ENCODE data around the gene HIP1. TPM values are rescaled to one million over a fixed set of nuclear protein-coding genes. Genes with fewer than 3 reads are reported as not detected.

The HIP1 gene
- total and polyA plus RNA-seq, 2 of the 4 experiments (the other 2 are of a cell fraction) = 6.8 to 10.0 TPM

DNA sequence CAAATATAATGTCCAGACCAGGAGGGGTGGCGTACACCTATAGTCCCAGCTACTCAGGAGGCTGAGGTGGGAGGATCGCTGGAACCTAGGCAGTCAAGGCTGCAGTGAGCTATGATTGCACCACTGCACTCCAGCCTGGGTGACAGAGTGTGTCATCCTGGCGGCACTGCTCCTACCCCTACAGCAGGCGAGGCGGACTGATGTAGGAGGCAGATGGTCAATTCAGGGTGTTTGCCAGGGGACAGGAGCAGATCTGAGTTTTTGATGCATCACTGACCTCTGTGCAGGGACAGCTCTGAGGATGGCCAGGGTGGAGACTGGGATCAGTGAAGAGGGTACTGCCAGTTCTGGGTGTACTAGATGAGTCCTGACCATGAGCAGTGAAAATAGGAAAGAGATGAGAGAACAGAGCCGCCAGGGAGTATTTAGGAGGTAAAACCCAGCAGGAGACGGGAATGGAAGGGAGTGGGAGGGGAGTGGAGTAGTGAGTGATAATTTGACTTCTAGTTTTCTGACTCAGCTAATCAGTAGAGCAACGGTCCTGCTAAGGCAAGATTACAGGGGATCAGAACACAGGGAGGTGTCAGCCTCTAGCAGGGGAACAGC, 75.3 kb downstream of the HIP1 start:
- no peak for ATAC-seq (ENCODE audit: low read depth)
- Histone ChIP-seq H4K91ac (ENCODE audit: insufficient read depth, low read depth, low read length) (no peak overlapping the region), H2AK5ac (ENCODE audit: low read depth, low read length) (no peak overlapping the region), H3K9me1 (ENCODE audit: insufficient read depth, low read length) (peaks cover 3% of the 10 kb centered on the region; the same call in 1 of the 2 replicates), H2AK9ac (replicated peaks; ENCODE audit: low read depth, low read length, poor library complexity) (no peak overlapping the region), H3K4me1 (ENCODE audit: control insufficient read depth, insufficient read depth, low read length) (no peaks in the 10 kb centered on the region; the same call in none of the 2 replicates), H3K56ac (ENCODE audit: extremely low read depth, insufficient read depth, low read length) (no peak overlapping the region), H3K23ac (ENCODE audit: low read depth, low read length) (no peak overlapping the region), H3K79me1 (ENCODE audit: low read depth in 1 of 2, low read length in 2 of 2) (peaks cover 4 to 5% of the 10 kb centered on the region in 2 experiments; a peak in 2 of 4 replicates), H4K8ac (ENCODE audit: low read depth in 2 of 2, low read length in 2 of 2) (no peak overlapping the region), H3K14ac (replicated peaks; ENCODE audit: low read depth, low read length) (no peak overlapping the region), H2BK20ac (ENCODE audit: low read depth, low read length) (no peak overlapping the region), H2AFZ (replicated peaks; ENCODE audit: low read length, poor library complexity) (peak overlapping the region; percentile 67), H3K27ac (ENCODE audit: insufficient read depth, low read length) (no peak overlapping the region), H3K18ac (ENCODE audit: low read depth, low read length) (no peak overlapping the region), H3K9ac (ENCODE audit: low read depth, low read length) (no peak overlapping the region), H3K36me3 (ENCODE audit: control insufficient read depth, insufficient read depth, low read length) (no peaks in the 10 kb centered on the region), H3K4me2 (ENCODE audit: low read depth, low read length) (no peak overlapping the region), H3K4ac (ENCODE audit: low read depth, low read length) (no peak overlapping the region), H2BK15ac (ENCODE audit: low read depth, low read length) (no peak overlapping the region), H3K4me3 (ENCODE audit: insufficient read depth, low read depth, low read length) (no peak overlapping the region), H4K5ac (ENCODE audit: low read depth, low read length) (no peak overlapping the region), H2BK5ac (ENCODE audit: low read depth, low read length, poor library complexity, severe bottlenecking) (no peak overlapping the region), H4K20me1 (ENCODE audit: insufficient read depth, low read length) (no peaks in the 10 kb centered on the region), H3K9me3 (ENCODE audit: control insufficient read depth, insufficient read depth, low read length) (no peaks in the 10 kb centered on the region), H3K27me3 (ENCODE audit: control insufficient read depth, insufficient read depth, low read length) (no peaks in the 10 kb centered on the region), H2BK120ac (ENCODE audit: low read depth, low read length) (no peak overlapping the region)
- POLR2A ChIA-PET (ENCODE audit: unreplicated experiment) = no interaction called here
- no peak for DNase-seq
- WGBS, 2 experiments (ENCODE audit: extremely low coverage in 2 of 2, insufficient read length in 1 of 2) = 100% methylated on average over 1 of the region's 8 CpGs; no CpG with 5 or more reads in 1 of the 2 experiments
- in situ Hi-C loops (cut with MboI; ENCODE audit: low sequenced_read_pairs) (no loop called here), intact Hi-C loops (cut with micrococcal nuclease) (no loop called here), dilution Hi-C loops (cut with HindIII; ENCODE audit: low sequenced_read_pairs, unreplicated experiment) (no loop called here)
- no TSS peak for BruUV-seq (replicated peaks)
- TF ChIP-seq CEBPB (IDR thresholded peaks at IDR 0.05; ENCODE audit: low read depth, low read length) (no peak), RFX5 (IDR thresholded peaks at IDR 0.05; ENCODE audit: low read depth, low read length) (no peak), MXI1 (IDR thresholded peaks at IDR 0.05; ENCODE audit: borderline replicate concordance, low read depth, low read length) (no peak), MAFK (IDR thresholded peaks at IDR 0.05; ENCODE audit: low read depth, low read length) (no peak), MAZ (IDR thresholded peaks at IDR 0.05; ENCODE audit: borderline replicate concordance, low read depth, low read length) (no peak), RAD21 (IDR thresholded peaks at IDR 0.05; ENCODE audit: low read length) (no peak), RCOR1 (IDR thresholded peaks at IDR 0.05; ENCODE audit: insufficient replicate concordance, low read length) (no peak), SMC3 (IDR thresholded peaks at IDR 0.05; ENCODE audit: low read depth, low read length) (no peak), BHLHE40 (IDR thresholded peaks at IDR 0.05; ENCODE audit: low read depth, low read length) (no peak)
- TF ChIP-seq, protein P1, sequence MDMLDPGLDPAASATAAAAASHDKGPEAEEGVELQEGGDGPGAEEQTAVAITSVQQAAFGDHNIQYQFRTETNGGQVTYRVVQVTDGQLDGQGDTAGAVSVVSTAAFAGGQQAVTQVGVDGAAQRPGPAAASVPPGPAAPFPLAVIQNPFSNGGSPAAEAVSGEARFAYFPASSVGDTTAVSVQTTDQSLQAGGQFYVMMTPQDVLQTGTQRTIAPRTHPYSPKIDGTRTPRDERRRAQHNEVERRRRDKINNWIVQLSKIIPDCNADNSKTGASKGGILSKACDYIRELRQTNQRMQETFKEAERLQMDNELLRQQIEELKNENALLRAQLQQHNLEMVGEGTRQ (IDR thresholded peaks at IDR 0.05; ENCODE audit: low read depth, low read length) = no peak
- TF ChIP-seq, protein P2, sequence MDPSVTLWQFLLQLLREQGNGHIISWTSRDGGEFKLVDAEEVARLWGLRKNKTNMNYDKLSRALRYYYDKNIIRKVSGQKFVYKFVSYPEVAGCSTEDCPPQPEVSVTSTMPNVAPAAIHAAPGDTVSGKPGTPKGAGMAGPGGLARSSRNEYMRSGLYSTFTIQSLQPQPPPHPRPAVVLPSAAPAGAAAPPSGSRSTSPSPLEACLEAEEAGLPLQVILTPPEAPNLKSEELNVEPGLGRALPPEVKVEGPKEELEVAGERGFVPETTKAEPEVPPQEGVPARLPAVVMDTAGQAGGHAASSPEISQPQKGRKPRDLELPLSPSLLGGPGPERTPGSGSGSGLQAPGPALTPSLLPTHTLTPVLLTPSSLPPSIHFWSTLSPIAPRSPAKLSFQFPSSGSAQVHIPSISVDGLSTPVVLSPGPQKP (IDR thresholded peaks at IDR 0.05; ENCODE audit: borderline replicate concordance, low read depth, low read length) = no peak
- TF ChIP-seq, protein P3, sequence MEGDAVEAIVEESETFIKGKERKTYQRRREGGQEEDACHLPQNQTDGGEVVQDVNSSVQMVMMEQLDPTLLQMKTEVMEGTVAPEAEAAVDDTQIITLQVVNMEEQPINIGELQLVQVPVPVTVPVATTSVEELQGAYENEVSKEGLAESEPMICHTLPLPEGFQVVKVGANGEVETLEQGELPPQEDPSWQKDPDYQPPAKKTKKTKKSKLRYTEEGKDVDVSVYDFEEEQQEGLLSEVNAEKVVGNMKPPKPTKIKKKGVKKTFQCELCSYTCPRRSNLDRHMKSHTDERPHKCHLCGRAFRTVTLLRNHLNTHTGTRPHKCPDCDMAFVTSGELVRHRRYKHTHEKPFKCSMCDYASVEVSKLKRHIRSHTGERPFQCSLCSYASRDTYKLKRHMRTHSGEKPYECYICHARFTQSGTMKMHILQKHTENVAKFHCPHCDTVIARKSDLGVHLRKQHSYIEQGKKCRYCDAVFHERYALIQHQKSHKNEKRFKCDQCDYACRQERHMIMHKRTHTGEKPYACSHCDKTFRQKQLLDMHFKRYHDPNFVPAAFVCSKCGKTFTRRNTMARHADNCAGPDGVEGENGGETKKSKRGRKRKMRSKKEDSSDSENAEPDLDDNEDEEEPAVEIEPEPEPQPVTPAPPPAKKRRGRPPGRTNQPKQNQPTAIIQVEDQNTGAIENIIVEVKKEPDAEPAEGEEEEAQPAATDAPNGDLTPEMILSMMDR (conservative IDR thresholded peaks at IDR 0.05; ENCODE audit: low read depth, low read length) = no peak
- CTCF ChIA-PET = interaction anchor here (0.6 kb wide), 1 partner anchor 151 kb away, joined by 5 read pairs; no protein-coding TSS in a partner anchor
